HG03521 (cell line): ENCODE data around the gene ATXN7.

Experiments
- ATAC-seq: cut with Tn5 transposase; IDR thresholded peaks from one replicate; pipeline ENCODE4 v1.9.1; 2021; ENCODE audit warnings: mild to moderate bottlenecking, moderate library complexity; ENCODE audit not compliant: unreplicated experiment

Gene ATXN7

GRCh38 chr3:63960048-63960711 lies 96.5 kb downstream of the ATXN7 start:
- ATAC-seq, result no peak

GRCh38 chr3:63961891-63962290 lies 98.2 kb downstream of the ATXN7 start:
- ATAC-seq, result peak; percentile 75

- ATAC-seq, result no peak
Observed at GRCh38 chr3:63963496-63963895, 99.8 kb downstream of the ATXN7 start.

GRCh38 chr3:63964681-63965485 lies 101.2 kb downstream of the ATXN7 start:
- no peak for ATAC-seq

GRCh38 chr3:63966007-63966406 lies 102.3 kb downstream of the ATXN7 start:
- no peak for ATAC-seq

GRCh38 chr3:63966871-63967270 lies 103.2 kb downstream of the ATXN7 start:
- ATAC-seq, result no peak

GRCh38 chr3:63967675-63968611 lies 104.3 kb downstream of the ATXN7 start:
- peak; percentile 47 for ATAC-seq

- ATAC-seq, result peak; percentile 27
Observed at GRCh38 chr3:63968612-63969350, 105.1 kb downstream of the ATXN7 start.

- ATAC-seq, result no peak
Observed at GRCh38 chr3:63969876-63970275, 106.2 kb downstream of the ATXN7 start.

GRCh38 chr3:63970631-63971475 lies 107.2 kb downstream of the ATXN7 start:
- no peak for ATAC-seq

GRCh38 chr3:63972196-63972595 lies 108.5 kb downstream of the ATXN7 start:
- ATAC-seq, result no peak

- no peak for ATAC-seq
Observed at GRCh38 chr3:63972987-63973386, 109.3 kb downstream of the ATXN7 start.

GRCh38 chr3:63973406-63973805 lies 109.7 kb downstream of the ATXN7 start:
- no peak for ATAC-seq

- ATAC-seq, result no peak
Observed at GRCh38 chr3:63974451-63974850, 110.8 kb downstream of the ATXN7 start.

- ATAC-seq, result no peak
Observed at GRCh38 chr3:63975723-63976122, 112.1 kb downstream of the ATXN7 start.

- ATAC-seq, result no peak
Observed at GRCh38 chr3:63976161-63976871, 112.6 kb downstream of the ATXN7 start.

GRCh38 chr3:63976872-63977200 lies 113.2 kb downstream of the ATXN7 start:
- ATAC-seq, result no peak

GRCh38 chr3:63977893-63978292 lies 114.2 kb downstream of the ATXN7 start:
- no peak for ATAC-seq
